Brain microvascular endothelial cell (primary cell): ENCODE measurements around the gene FLT3LG.

Source experiments
- DNase-seq: peaks from one replicate; pipeline ENCODE4 v3.0.0-alpha.2; 2020
- H3K27ac ChIP-seq: fragments of 250-450 bp; sonication (Bioruptor Pico); 2 replicates; pipeline ENCODE4 v1.5.1; 2020; ENCODE audit warnings: mild to moderate bottlenecking, moderate library complexity
- H3K27me3 ChIP-seq: fragments of 250-450 bp; sonication (Bioruptor Pico); replicated peaks from 2 replicates; pipeline ENCODE4 v1.5.1; 2020; ENCODE audit warnings: mild to moderate bottlenecking
- H3K36me3 ChIP-seq: fragments of 250-450 bp; sonication (Bioruptor Pico); replicated peaks from 2 replicates; pipeline ENCODE4 v1.5.1; 2020; ENCODE audit warnings: mild to moderate bottlenecking
- H3K4me3 ChIP-seq: 2 replicates; pipeline ENCODE4 v1.5.1; 2011; ENCODE audit warnings: low read depth, mild to moderate bottlenecking, control low read depth, low read length, moderate library complexity
- CTCF ChIP-seq: IDR thresholded peaks from 2 replicates; pipeline ENCODE4 v1.5.1; 2011; ENCODE audit warnings: low read depth, mild to moderate bottlenecking, moderate library complexity, low read length, control low read depth, inconsistent platforms; ENCODE audit errors: missing control alignments
- in situ Hi-C: cut with HindIII; loops from 2 replicates; pipeline ENCODE4 v1.10.0; 2017; ENCODE audit warnings: low sequenced_read_pairs, low pct_ligation_motif_present

The FLT3LG gene

GRCh38 chr19:49433240-49433901 lies 40.6 kb upstream of the FLT3LG start:
- no peak for TF ChIP-seq CTCF
- Histone ChIP-seq H3K27ac (no peak overlapping the region), H3K4me3 (no peak overlapping the region), H3K27me3 (peaks cover 78% of the 10 kb centered on the region), H3K36me3 (no peaks in the 10 kb centered on the region)
- no peak for DNase-seq
- in situ Hi-C loops = no loop called here

GRCh38 chr19:49434907-49435583 lies 39.0 kb upstream of the FLT3LG start:
- no peaks in the 10 kb centered on the region for H3K36me3 ChIP-seq
- DNase-seq = no peak

GRCh38 chr19:49435670-49436069 lies 38.3 kb upstream of the FLT3LG start:
- TF ChIP-seq CTCF = no peak
- in situ Hi-C loops = no loop called here
- no peak for DNase-seq
- H3K27ac ChIP-seq = no peak overlapping the region
- H3K27me3 ChIP-seq = peaks cover 82% of the 10 kb centered on the region
- no peaks in the 10 kb centered on the region for H3K36me3 ChIP-seq
- H3K4me3 ChIP-seq = no peak overlapping the region

More at GRCh38 chr19:49434907-49435583, 39.0 kb upstream of the FLT3LG start:
- no peak overlapping the region for H3K27ac ChIP-seq
- in situ Hi-C loops = no loop called here
- no peak for TF ChIP-seq CTCF
- H3K4me3 ChIP-seq = no peak overlapping the region
- peaks cover 79% of the 10 kb centered on the region for H3K27me3 ChIP-seq

- in situ Hi-C loops = no loop called here
- no peak for TF ChIP-seq CTCF
Observed at GRCh38 chr19:49436381-49437017, 37.5 kb upstream of the FLT3LG start.

GRCh38 chr19:49437231-49437630 lies 36.8 kb upstream of the FLT3LG start:
- no peak for DNase-seq
- in situ Hi-C loops = no loop called here
- Histone ChIP-seq H3K4me3 (no peak overlapping the region), H3K27me3 (peaks cover 82% of the 10 kb centered on the region), H3K36me3 (no peaks in the 10 kb centered on the region), H3K27ac (no peak overlapping the region)
- no peak for TF ChIP-seq CTCF

More at GRCh38 chr19:49436381-49437017, 37.5 kb upstream of the FLT3LG start:
- Histone ChIP-seq H3K36me3 (no peaks in the 10 kb centered on the region), H3K27me3 (peaks cover 82% of the 10 kb centered on the region), H3K27ac (no peak overlapping the region), H3K4me3 (no peak overlapping the region)
- no peak for DNase-seq
